ENCODE measurements around the gene MVB12A.
A peak's percentile ranks its signal among the peaks of the same experiment; 100 is the strongest.

Gene MVB12A

DNA sequence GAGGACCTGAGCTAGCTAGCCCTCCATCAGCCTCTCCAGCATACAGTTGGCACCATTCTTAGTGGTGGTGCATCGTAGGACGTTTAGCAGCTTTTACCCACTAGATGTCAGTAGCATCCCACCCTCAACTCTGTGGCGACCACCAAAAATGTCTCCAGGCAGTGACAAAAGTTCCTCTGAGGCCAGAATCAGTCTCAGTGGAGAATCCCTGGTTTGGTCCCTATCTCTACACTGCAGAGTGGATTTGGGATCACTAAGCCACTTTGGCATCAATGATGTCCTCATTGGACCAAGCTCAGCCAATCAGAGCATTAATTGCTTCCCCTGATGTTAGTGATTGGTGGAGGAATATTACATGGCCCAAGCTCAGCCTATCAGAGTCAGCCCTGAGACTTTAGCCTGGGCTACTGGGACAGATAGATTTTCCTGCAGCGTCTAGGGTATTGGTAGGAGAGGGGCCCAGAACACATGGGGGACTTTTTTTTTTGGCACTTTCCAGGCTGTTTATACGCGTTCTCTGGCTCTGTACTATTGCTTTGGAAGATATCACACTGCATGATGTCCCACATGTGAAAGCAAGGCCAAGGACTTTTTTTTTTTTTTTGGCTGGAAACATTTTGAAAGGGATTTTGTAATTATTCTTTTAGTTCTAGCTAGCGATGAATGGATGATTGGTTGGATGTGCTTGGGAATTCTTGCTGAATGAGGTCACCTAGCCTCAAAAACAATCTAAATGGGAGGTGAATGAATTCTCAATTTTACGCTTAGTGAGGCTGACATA is 21.6 kb downstream of the MVB12A start:
- DNase-seq (ENCODE audit: low read depth), result peak; percentile 38

DNA sequence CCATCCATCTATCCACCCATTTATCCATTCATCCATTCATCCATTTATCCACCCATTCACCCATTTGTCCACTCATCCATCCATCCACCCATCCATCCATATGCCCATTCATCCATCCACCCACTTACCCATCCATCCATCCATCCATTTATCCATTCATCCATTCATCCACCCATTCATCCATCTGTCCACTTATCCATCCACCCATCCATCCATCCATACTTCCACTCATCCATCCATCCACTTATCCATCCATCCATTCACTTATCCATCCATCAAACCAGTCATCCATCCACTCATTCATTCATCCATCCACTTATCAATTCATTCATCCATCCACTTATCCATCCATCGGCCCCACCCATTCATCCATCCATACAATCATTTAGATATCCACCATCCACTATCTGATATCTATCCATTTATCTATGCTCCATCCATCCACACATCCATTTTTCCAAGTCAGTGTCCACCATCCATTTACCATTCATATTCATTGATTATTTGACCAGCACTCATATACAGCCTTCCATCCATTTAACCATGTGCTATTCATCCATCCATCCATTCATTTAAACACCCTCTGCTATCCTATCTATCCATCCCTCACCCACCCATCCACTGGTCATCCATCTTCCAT is 25.8 kb downstream of the MVB12A start:
- no peak for DNase-seq (ENCODE audit: low read depth)

GRCh38 chr19:17447704-17448130 is 27.9 kb downstream of the MVB12A start:
- DNase-seq (ENCODE audit: low read depth), result no peak

DNA sequence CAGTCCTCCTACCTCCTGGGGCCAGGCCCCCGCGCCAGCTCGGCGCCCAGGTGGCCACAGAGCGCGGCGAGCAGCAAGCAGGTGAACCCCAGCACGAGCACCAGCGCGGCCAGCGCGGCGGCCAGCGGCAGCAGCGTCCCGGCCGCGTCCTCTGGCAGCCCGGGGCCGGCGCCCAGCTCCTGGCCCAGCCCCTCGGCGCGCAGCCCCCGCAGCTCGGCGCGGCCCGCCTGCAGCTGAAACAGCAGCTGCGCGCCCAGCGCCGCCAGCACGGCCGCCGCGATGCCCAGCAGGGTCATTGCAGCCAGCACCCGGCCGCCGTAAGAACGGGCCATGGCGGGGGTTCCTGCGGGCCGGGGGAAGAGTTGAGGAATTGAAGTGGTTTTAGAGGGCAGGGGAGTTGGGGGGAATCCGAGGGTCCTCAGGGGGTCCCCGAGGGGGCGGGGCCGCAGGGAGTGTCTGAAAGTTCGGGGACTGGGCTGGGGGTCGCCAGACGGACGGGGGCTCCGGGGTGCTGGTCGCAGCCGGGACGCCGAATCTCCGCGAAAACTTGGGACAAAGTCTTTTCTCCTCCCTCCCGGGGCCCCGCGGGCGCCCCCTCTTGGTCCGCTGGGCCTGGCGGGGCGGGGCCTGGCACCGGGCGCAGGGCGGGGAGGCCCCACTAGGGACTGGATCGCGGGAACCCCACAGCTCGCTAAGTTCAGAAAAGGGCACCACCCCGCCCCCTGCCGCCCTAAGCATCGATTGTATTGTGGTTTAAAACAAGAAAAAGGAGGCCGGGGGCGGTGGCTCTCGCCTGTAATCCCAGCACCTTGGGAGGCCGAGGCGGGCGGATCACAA is 28.5 kb downstream of the MVB12A start, which contains the start of gene TMEM221:
TSS of gene TMEM221 (minus strand) at position 538 of the 837 bp plus-strand sequence. CDS start at position 332, 206 bp downstream.
- no peak for DNase-seq (ENCODE audit: low read depth)

GRCh38 chr19:17450264-17451075 is 30.6 kb downstream of the MVB12A start:
- DNase-seq (ENCODE audit: low read depth), result no peak

DNA sequence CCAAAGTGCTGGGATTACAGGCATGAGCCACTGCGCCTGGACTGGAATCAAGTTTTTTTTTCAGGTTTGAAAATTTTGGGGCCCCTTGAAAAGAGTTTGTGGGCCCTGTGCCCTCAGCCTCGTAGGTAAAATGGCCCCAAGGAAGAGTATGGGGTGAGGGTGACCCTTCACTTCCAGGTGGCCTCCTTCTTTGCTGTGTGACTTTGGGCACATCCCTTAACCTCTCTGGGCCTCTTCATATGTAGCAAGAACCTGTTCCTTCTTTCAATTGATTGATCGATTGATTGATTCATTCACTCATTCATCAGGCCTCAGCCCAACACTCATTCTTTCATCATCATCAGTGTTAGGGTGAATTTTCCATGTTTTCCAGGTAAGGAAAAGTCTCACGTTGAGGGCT is 32.0 kb downstream of the MVB12A start:
- DNase-seq (ENCODE audit: low read depth), result no peak

GRCh38 chr19:17454576-17455071 is 34.8 kb downstream of the MVB12A start:
- no peak for DNase-seq (ENCODE audit: low read depth)

DNA sequence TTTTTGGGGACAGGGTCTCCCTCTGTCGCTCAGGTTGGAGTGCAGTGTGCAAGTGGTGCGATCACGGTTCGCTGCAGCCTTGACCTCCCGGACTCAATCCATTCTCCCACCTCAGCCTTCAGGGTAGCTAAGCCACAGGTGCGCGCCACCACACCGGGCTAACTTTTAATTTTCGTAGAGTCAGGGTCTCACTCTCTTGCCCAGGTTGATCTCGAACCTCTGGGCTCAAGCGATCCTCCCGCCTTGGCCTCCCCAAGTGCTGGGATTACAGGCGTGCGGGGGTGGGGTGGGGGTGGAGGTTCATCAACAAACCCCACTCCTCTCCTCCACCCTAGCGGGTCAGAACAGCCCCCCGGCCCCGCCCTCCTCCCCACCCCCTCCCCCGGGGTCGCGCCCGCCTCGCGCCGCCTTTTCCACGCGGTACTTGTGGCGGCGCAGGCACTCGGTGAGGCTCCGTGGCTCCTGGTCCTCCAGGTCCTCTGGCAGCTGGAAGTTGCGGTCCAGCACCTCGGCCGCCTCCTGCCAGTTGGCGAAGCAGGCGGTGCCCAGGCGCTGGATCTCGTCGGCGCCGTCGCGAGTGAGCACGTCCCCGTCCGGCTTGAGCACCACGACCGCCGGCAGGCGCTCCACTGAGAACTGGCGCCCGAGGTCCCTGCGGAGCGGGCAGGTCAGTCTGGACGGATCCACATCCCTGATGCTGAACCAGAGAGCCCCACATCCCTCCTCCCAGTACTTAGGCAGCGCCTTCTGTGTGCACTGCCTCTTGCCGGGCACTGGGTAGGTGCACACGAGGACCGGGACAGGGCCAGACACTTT is 35.7 kb downstream of the MVB12A start:
- no peak for DNase-seq (ENCODE audit: low read depth)

GRCh38 chr19:17456127-17456526 is 36.3 kb downstream of the MVB12A start:
- no peak for DNase-seq (ENCODE audit: low read depth)

DNA sequence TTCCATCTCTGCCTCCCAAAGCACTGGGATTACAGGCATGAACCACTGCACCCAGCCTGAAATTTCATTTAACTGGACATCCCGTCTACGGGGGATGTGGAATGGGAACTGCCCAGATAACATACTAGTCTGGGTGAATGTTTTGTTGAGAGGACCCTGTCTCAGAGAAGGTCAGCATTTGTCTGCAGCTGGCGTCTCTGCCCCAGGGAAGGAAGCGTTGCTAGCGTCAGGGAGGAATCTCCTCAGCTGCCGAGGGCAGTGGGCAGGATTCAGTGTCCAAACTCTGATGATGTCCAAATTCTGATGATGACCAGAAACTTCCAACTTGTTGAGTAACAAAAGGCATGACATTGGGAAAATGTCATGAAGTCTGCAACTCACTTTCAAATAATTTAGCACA is 37.8 kb downstream of the MVB12A start:
- DNase-seq (ENCODE audit: low read depth), result no peak

- no peak for DNase-seq (ENCODE audit: low read depth)
Observed at GRCh38 chr19:17458970-17459369, 39.1 kb downstream of the MVB12A start.

GRCh38 chr19:17460372-17461230 is 40.8 kb downstream of the MVB12A start, which contains the start of gene NXNL1:
TSS of gene NXNL1 (minus strand) at chr19:17460926. CDS start at chr19:17460869, 57 bp downstream.
- DNase-seq (ENCODE audit: low read depth), result no peak

DNA sequence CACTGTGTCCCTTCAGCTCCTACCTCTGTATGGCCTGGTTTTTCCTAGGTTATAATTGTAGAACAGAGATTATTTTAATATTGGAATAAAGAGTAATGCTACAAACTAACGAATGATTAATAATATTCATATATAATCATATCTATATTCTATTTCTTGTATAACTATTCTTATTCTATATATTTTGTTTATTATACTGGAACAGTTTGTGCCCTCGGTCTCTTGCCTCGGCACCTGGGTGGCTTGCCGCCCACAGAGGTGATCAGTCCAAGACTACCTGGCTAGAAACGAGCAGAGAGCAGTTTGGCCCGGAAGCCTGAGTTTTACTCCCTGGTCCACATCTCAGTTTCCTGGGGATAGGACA is 46.6 kb downstream of the MVB12A start:
- no peak for DNase-seq (ENCODE audit: low read depth)

GRCh38 chr19:17467471-17468301 is 47.8 kb downstream of the MVB12A start:
- DNase-seq (ENCODE audit: low read depth), result no peak

DNA sequence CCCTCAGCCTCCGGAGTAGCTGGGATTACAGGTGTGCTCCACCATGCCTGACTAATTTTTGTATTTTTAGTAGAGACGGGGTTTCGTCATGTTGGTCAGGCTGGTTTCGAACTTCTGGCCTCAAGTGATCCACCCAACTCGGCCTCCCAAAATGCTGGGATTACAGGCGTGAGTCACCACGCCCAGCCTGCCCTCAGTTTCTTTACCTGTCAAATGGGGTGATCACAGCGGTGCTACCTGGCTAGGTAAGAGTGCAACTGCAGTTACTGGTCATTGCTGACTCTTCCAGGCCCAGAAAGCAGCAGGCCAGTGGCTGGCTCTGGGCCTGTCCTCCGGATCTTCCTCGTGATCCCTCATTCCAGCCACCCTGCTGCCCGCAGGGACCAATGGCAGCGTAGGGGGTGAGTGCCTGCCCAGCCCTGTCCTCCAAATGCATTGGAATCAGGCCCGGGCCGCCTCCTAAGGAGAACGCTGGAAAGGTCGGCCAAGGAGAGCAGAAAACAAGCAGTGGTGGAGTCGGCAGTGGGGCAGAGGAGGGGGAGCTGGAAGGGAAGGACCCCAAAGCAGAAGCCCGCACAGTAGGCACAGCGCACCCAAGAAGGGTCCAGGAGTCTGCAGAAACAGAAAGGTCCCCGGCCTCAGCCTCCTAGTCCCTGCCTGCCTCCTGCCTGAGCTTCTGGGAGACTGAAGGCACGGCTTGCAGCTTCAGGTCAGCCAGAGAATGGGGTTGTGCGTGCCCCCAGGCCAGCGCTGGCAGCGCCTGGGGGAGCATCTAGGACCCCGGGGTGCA is 48.6 kb downstream of the MVB12A start:
- no peak for DNase-seq (ENCODE audit: low read depth)

DNA sequence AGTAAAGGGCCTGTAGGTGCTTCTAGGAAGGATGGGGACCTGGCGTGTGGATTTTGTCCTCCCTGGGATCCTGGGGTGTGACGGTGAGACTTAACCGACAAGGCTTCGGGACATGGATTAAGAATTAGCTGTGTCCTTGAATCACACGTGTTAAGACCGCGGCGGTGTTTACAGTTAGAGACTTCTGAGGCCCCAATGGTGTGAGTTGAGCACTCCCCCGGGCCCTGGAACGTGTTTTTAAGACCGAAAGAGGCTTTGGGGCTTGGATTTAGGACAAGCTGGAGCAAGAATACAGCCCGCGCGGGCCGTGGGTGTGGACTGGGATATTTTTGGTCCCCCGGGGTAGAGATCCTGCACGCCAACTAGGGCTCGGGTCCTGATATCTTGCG is 49.2 kb downstream of the MVB12A start:
- DNase-seq (ENCODE audit: low read depth), result peak; percentile 36

DNA sequence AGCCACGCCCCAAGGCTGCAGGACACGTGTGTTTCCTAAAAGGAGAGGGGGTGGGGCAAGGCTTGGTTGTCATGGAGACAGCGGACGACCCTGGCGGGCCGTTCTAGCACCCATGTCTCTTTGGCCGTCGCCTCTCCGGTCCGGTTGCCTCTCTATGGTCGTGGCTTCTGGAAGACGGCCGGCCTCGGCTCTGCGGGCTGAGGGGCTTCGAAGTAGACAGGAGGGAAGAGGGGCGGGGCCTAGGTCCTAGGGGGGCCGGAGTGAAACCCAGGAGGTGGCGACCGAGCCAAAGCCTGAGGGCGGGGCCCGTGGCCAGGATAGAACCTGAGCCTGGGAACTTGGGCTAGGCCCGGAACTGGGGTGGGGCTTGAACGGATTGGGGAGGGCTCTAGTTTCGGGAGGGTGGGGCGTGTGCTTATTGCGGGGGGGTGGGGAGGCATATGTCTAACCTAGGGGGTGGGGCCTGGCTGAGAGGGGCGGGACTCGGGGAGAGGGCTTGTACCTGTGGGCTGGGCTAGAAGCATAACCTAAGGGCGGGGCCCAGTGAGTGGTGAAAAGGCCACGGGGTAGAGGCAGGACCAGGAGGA is 49.7 kb downstream of the MVB12A start:
- peak; percentile 94 for DNase-seq (ENCODE audit: low read depth)

Measured in iris pigment epithelial cell (primary cell).